Measurements from ENCODE around the gene LSM14A. TPM values are rescaled to one million over a fixed set of nuclear protein-coding genes. Genes with fewer than 3 reads are reported as not detected.
"Not testable (repeated sequence)": the region's sequence is repeated elsewhere in the genome, so short reads cannot be mapped to it uniquely, and the experiment has no call there.

The LSM14A gene
- total RNA-seq, 4 donors from 2014 or later: 90.8 to 163 (median 111) TPM

- intact Hi-C loops (cut with DNase I; ENCODE audit: low total_unique reads): no loop called here
- 92% methylated on average over 4 of the region's 4 CpGs for WGBS, 2 donors
- no peak for TF ChIP-seq POLR2A (IDR thresholded peaks at IDR 0.05)
- no peak for TF ChIP-seq CTCF (IDR thresholded peaks at IDR 0.05)
- peak in 1 of 2 donors; percentile 23 for DNase-seq (ENCODE audit: low spot score in 2 of 2)
- H3K4me3 ChIP-seq (ENCODE audit: low read depth, poor library complexity, severe bottlenecking): no peak overlapping the region
Observed at GRCh38 chr19:34248941-34249340, 76.6 kb downstream of the LSM14A start.

GRCh38 chr19:34253167-34253566 is 80.9 kb downstream of the LSM14A start:
- WGBS, 2 donors: 95 to 96% methylated on average over 14 of the region's 14 CpGs
- DNase-seq (ENCODE audit: low spot score in 2 of 2); intact Hi-C loops (cut with DNase I; ENCODE audit: low total_unique reads); H3K4me3 ChIP-seq (ENCODE audit: low read depth, poor library complexity, severe bottlenecking): not testable (repeated sequence)

- H3K4me3 ChIP-seq (ENCODE audit: low read depth, poor library complexity, severe bottlenecking); intact Hi-C loops (cut with DNase I; ENCODE audit: low total_unique reads); DNase-seq (ENCODE audit: low spot score in 2 of 2): not testable (repeated sequence)
- 62 to 63% methylated on average over 17 of the region's 17 CpGs for WGBS, 2 donors
Observed at GRCh38 chr19:34253681-34254045, 81.4 kb downstream of the LSM14A start.

GRCh38 chr19:34254046-34254697 is 81.9 kb downstream of the LSM14A start, which contains the start of gene GARRE1:
Gene GARRE1, plus strand, starts transcription at chr19:34254554. Its CDS starts 45,920 bp downstream, at chr19:34300474.
- H3K4me3 ChIP-seq (ENCODE audit: low read depth, poor library complexity, severe bottlenecking): peak within 1 kb of the TSS; percentile 93
- intact Hi-C loops (cut with DNase I; ENCODE audit: low total_unique reads): no loop called here
- TF ChIP-seq CTCF (IDR thresholded peaks at IDR 0.05) (no peak), POLR2A (IDR thresholded peaks at IDR 0.05) (peak in 1 of 2 donors; percentile 37)
- peak; percentile 68 to 97 for DNase-seq (ENCODE audit: low spot score in 2 of 2)
- 0% methylated on average over 27 to 49 of the region's 56 CpGs for WGBS, 2 donors

GRCh38 chr19:34254698-34255432 is 82.6 kb downstream of the LSM14A start:
- peak overlapping the region; percentile 70 for H3K4me3 ChIP-seq (ENCODE audit: low read depth, poor library complexity, severe bottlenecking)
- intact Hi-C loops (cut with DNase I; ENCODE audit: low total_unique reads): no loop called here
- no peak for DNase-seq (ENCODE audit: low spot score in 2 of 2)
- WGBS, 2 donors: 0 to 1% methylated on average over 31 to 53 of the region's 88 CpGs
- no peak for TF ChIP-seq POLR2A (IDR thresholded peaks at IDR 0.05)
- no peak for TF ChIP-seq CTCF (IDR thresholded peaks at IDR 0.05)

GRCh38 chr19:34255546-34255945 is 83.2 kb downstream of the LSM14A start:
- DNase-seq (ENCODE audit: low spot score in 2 of 2): no peak
- WGBS, 2 donors: 52 to 58% methylated on average over 9 of the region's 9 CpGs
- no peak overlapping the region for H3K4me3 ChIP-seq (ENCODE audit: low read depth, poor library complexity, severe bottlenecking)
- TF ChIP-seq POLR2A (IDR thresholded peaks at IDR 0.05): no peak
- no peak for TF ChIP-seq CTCF (IDR thresholded peaks at IDR 0.05)
- intact Hi-C loops (cut with DNase I; ENCODE audit: low total_unique reads): no loop called here

All from lower leg skin (tissue), 4 donors.